HG02840 (cell line): Measurements from ENCODE around the gene LRRC4.

Source experiments
- ATAC-seq: cut with Tn5 transposase; IDR thresholded peaks from one replicate; pipeline ENCODE4 v1.9.1; 2021; ENCODE audit warnings: mild to moderate bottlenecking, moderate library complexity, moderate number of reproducible peaks; ENCODE audit not compliant: unreplicated experiment, low FRiP score

The LRRC4 gene

GRCh38 chr7:128030654-128031611 lies at the start of gene LRRC4:
LRRC4 (minus strand) TSS chr7:128031437; CDS start chr7:128030640, 797 bp downstream.
- ATAC-seq = peak; percentile 42

GRCh38 chr7:128080169-128080568 lies 48.9 kb upstream of the LRRC4 start:
- no peak for ATAC-seq

GRCh38 chr7:128078309-128078708 lies 47.1 kb upstream of the LRRC4 start:
- ATAC-seq = no peak

- no peak for ATAC-seq
These were observed 45.6 kb upstream of the LRRC4 start for GRCh38 chr7:128076796-128077271.

GRCh38 chr7:128076196-128076795 lies 45.1 kb upstream of the LRRC4 start:
- no peak for ATAC-seq

GRCh38 chr7:128075242-128076095 lies 44.2 kb upstream of the LRRC4 start:
- no peak for ATAC-seq

- no peak for ATAC-seq
These were observed 43.5 kb upstream of the LRRC4 start for GRCh38 chr7:128074736-128075135.

GRCh38 chr7:128074336-128074735 lies 43.1 kb upstream of the LRRC4 start:
- no peak for ATAC-seq

- no peak for ATAC-seq
These were observed 42.6 kb upstream of the LRRC4 start for GRCh38 chr7:128073671-128074310.

- no peak for ATAC-seq
These were observed 40.6 kb upstream of the LRRC4 start for GRCh38 chr7:128071801-128072200.

- ATAC-seq = no peak
These were observed 40.1 kb upstream of the LRRC4 start for GRCh38 chr7:128071376-128071775.

GRCh38 chr7:128069373-128070364 lies 38.4 kb upstream of the LRRC4 start:
- ATAC-seq = no peak

GRCh38 chr7:128068785-128069184 lies 37.5 kb upstream of the LRRC4 start:
- no peak for ATAC-seq

GRCh38 chr7:128067983-128068382 lies 36.7 kb upstream of the LRRC4 start:
- ATAC-seq = no peak

GRCh38 chr7:128066858-128067257 lies 35.6 kb upstream of the LRRC4 start:
- ATAC-seq = no peak

- no peak for ATAC-seq
These were observed 35.2 kb upstream of the LRRC4 start for GRCh38 chr7:128066395-128066794.

GRCh38 chr7:128065872-128066271 lies 34.6 kb upstream of the LRRC4 start:
- no peak for ATAC-seq

- ATAC-seq = no peak
These were observed 31.9 kb upstream of the LRRC4 start for GRCh38 chr7:128063088-128063487.

- no peak for ATAC-seq
These were observed 28.8 kb upstream of the LRRC4 start for GRCh38 chr7:128060018-128060417.
